Heart right ventricle (tissue), 16 donors: ENCODE data around the gene MINPP1. TPM values are rescaled to one million over a fixed set of nuclear protein-coding genes. Genes with fewer than 3 reads are reported as not detected.

Source experiments
- ATAC-seq, 8 donors: fragments of 200-7000 bp; cut with Tn5 transposase; one replicate each; pipeline ENCODE4 v1.9.1; 2020; ENCODE audit warnings: mild to moderate bottlenecking in 8 of 8, moderate library complexity in 8 of 8, moderate number of reproducible peaks in 1 of 8
- DNase-seq, 2 donors: peaks; one replicate each; pipeline ENCODE4 v3.0.0-alpha.2; 2020
- H3K27ac ChIP-seq, 10 donors: fragments of 200-600 bp; sonication (generic) in 2 of 10; one replicate each; pipeline versions ENCODE4 v1.5.0 to v1.8.0; 2020 to 2022; ENCODE audit warnings: mild to moderate bottlenecking in 3 of 10
- H3K27me3 ChIP-seq, 7 donors: fragments of 200-600 bp; one replicate each; pipeline ENCODE4 v1.8.0; 2021 to 2022; ENCODE audit warnings: mild to moderate bottlenecking in 2 of 7
- H3K36me3 ChIP-seq, 9 donors: fragments of 200-600 bp; sonication (generic) in 1 of 9; one replicate each; pipeline versions ENCODE4 v1.5.0 to v1.8.0; 2020 to 2022; ENCODE audit warnings: mild to moderate bottlenecking in 2 of 9
- H3K4me1 ChIP-seq, 9 donors: fragments of 200-600 bp; sonication (generic) in 1 of 9; one replicate each; pipeline versions ENCODE4 v1.5.0 to v1.8.0; 2020 to 2022; ENCODE audit warnings: mild to moderate bottlenecking in 4 of 9
- H3K4me3 ChIP-seq, 10 donors: fragments of 200-600 bp; sonication (generic) in 2 of 10; one replicate each; pipeline versions ENCODE4 v1.5.0 to v1.8.0; 2020 to 2022; ENCODE audit warnings: mild to moderate bottlenecking in 7 of 10, moderate library complexity in 2 of 10
- H3K9me3 ChIP-seq, 11 donors: fragments of 200-600 bp in 10 of 11; sonication (generic) in 2 of 11; one replicate each; pipeline versions ENCODE4 v1.5.0 to v1.8.0; 2013 to 2022; ENCODE audit warnings: mild to moderate bottlenecking in 2 of 11, control low read depth in 1 of 11, moderate library complexity in 1 of 11
- WGBS, 2 donors: extraction: QIAGEN DNeasy Blood & Tissue Kit; methylation state at CpG; one replicate each; pipeline ENCODE4 v1.1.7; 2013; ENCODE audit warnings: inconsistent platforms in 1 of 2; 5-methylcytosine and 5-hydroxymethylcytosine counted together
- intact Hi-C, 10 donors: fragments of 100-400 bp; cut with DNase I; formaldehyde crosslinking; loops; one replicate each; pipeline versions ENCODE4 v1.11.1 to v1.14.2; 2022
- microRNA-seq, 2 donors: library from miRNA; unstranded; fragments of <30 nt; microRNA quantifications; one replicate each; pipeline ENCODE4 v1.2.0, GENCODE V29; 2021
- polyA plus RNA-seq, 2 donors: library from polyadenylated mRNA; stranded (reverse); fragments of 200-250 nt; gene quantifications; one replicate each; pipeline ENCODE4 v1.2.3, GENCODE V29; 2013
- total RNA-seq, 10 donors: library from RNA; stranded (reverse); fragmentation: NEBNext Ultra II Directional in 3 of 10; extraction: Animal tissue kit (Norgen Biotek cat#: 25700) in 3 of 10; gene quantifications; one replicate each; pipeline versions ENCODE4 v1.2.1 to v1.2.4, GENCODE V29; 2021 to 2023
- TF ChIP-seq, protein P1 (sequence below), 9 donors: fragments of 200-600 bp; sonication (generic) in 2 of 9; IDR thresholded peaks; one replicate each; pipeline versions ENCODE4 v1.5.0 to v1.8.0; 2021 to 2022; ENCODE audit warnings: antibody characterized with exemption in 9 of 9, mild to moderate bottlenecking in 5 of 9, moderate library complexity in 1 of 9
- donor health status: Arrhythmogenic right ventricular cardiomyopathy.
- donor health status: ischemic (EF 13 %, LVEDD 7.1; RV severe dilation, severe dysfunction).
- donor health status: healthy with polysubstance abuse.
- donor health status: DM: no; HTN: yes; CAD: no.
- donor health status: DM: no; HTN: no; CAD: no.
- donor health status: ischemic (EF 25% LVEDD 6.9; RV normal size, moderate dysfunction).
- donor health status: ischemic (EF 25% LVEDD 5.7; RV mildly dilated, moderate dysfunction).
- donor health status: healthy.
- donor health status: DM: yes; HTN: yes; CAD: no.
- donor health status: Ischemic cardiomyopathy.
- donor health status: ischemic (EF 35%, LVEDD 5.7; RV mildly dilated, moderate dysfunction).
- donor health status: nonischemic (EF 11% LVEDD 7.7; RV severe dilation, severe dysfunction).
- donor health status: DM: yes; HTN: yes; CAD: no.
- donor health status: PGD.
- donor health status: ischemic (EF 29% LVEDD 5.4; RV normal size, mild dysfunction).
- donor health status: nonischemic (EF 23%, LVEDD 6.1; RV moderate dilation, normal function).

MINPP1 gene
- total and polyA plus RNA-seq, 12 donors, result 4.3 to 8.7 (median 5.9) TPM

DNA sequence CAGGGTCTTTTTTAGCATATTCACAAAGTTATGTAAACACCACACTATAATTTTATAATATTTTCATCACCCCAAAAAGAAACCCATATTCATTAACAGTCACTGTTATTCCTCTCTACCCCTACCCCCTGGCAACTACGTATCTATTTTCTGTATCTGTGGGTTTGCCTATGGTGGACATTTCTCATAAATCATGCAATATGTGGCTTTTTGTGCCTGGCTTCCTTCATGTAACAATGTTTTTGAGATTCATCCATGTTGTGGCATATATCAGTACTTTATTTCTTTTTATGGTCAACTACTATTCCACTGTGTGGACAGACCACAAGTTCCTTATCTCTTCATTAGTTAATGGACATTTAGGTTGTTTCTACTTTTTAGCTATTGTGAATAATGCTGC is 95.9 kb downstream of the MINPP1 start:
- no peaks in the 10 kb centered on the region for H3K9me3 ChIP-seq
- peaks cover 0 to 3% (median 0%) of the 10 kb centered on the region in 7 donors for H3K27me3 ChIP-seq
- WGBS, 2 donors, result 86 to 100% methylated on average over 1 of the region's 1 CpG
- no peak for DNase-seq
- no peak for ATAC-seq
- H3K36me3 ChIP-seq, result no peaks in the 10 kb centered on the region
- peaks cover 0 to 4% (median 0%) of the 10 kb centered on the region in 9 donors for H3K4me1 ChIP-seq
- TF ChIP-seq, protein P1, sequence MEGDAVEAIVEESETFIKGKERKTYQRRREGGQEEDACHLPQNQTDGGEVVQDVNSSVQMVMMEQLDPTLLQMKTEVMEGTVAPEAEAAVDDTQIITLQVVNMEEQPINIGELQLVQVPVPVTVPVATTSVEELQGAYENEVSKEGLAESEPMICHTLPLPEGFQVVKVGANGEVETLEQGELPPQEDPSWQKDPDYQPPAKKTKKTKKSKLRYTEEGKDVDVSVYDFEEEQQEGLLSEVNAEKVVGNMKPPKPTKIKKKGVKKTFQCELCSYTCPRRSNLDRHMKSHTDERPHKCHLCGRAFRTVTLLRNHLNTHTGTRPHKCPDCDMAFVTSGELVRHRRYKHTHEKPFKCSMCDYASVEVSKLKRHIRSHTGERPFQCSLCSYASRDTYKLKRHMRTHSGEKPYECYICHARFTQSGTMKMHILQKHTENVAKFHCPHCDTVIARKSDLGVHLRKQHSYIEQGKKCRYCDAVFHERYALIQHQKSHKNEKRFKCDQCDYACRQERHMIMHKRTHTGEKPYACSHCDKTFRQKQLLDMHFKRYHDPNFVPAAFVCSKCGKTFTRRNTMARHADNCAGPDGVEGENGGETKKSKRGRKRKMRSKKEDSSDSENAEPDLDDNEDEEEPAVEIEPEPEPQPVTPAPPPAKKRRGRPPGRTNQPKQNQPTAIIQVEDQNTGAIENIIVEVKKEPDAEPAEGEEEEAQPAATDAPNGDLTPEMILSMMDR (IDR thresholded peaks at IDR 0.05), result no peak
- no peak overlapping the region for H3K4me3 ChIP-seq
- intact Hi-C loops, result no loop called here
- no peak overlapping the region for H3K27ac ChIP-seq

Small RNA genes within 50 kb of the gene (microRNA-seq; reads per million reads assigned to microRNA genes)
- gene MIR4678, result 0 reads per million in 2 donors

Other genes with a start within 250 kb of the MINPP1 start
- 1 to 10 TPM; 3.1 to 7.7 (median 5.7) TPM for gene NUTM2D, start 147.1 kb upstream of the MINPP1 start, total RNA-seq
- 10 to 100 TPM in 1 of 2 donors, 1 to 10 TPM in 1; 1.1 to 14.6 TPM for gene NUTM2D, start 147.1 kb upstream of the MINPP1 start, polyA plus RNA-seq
- gene PAPSS2, start 155.0 kb downstream of the MINPP1 start, total RNA-seq, result 10 to 100 TPM in 2 of 10 donors, 1 to 10 TPM in 8; 3.3 to 10.9 (median 7.5) TPM
- gene PAPSS2, start 155.0 kb downstream of the MINPP1 start, polyA plus RNA-seq, result 1 to 10 TPM; 3.7 to 5.5 TPM